HEK293 (cell line): ENCODE results near the gene NR3C1.

ENCODE experiments used
- CTCF ChIP-seq: fragments of 450-650 bp; formaldehyde crosslinking; IDR thresholded peaks from 2 replicates; pipeline ENCODE4 v1.5.1; 2016; ENCODE audit warnings: missing biosample characterization, missing genetic modification characterization
- PRDM2 ChIP-seq: fragments of 450-650 bp; formaldehyde crosslinking; IDR thresholded peaks from 2 replicates; pipeline ENCODE4 v1.5.1; 2016; ENCODE audit warnings: missing biosample characterization, missing genetic modification characterization, borderline replicate concordance
- TCF7L2 ChIP-seq: IDR thresholded peaks from 2 replicates; pipeline ENCODE4 v1.6.1; 2011; ENCODE audit warnings: low read depth, mild to moderate bottlenecking, inconsistent platforms, low read length, moderate library complexity, borderline replicate concordance
- YY1 ChIP-seq: fragments of 450-650 bp; formaldehyde crosslinking; IDR thresholded peaks from 2 replicates; pipeline ENCODE4 v1.5.1; 2018; ENCODE audit warnings: missing biosample characterization, missing genetic modification characterization
- ZBTB7A ChIP-seq: fragments of 450-650 bp; formaldehyde crosslinking; IDR thresholded peaks from 2 replicates; pipeline ENCODE4 v1.5.1; 2016; ENCODE audit warnings: low read depth, missing biosample characterization, missing genetic modification characterization
- ZNF146 ChIP-seq: fragments of 450-650 bp; formaldehyde crosslinking; IDR thresholded peaks from 2 replicates; pipeline ENCODE4 v1.5.1; 2016; ENCODE audit warnings: missing biosample characterization, missing genetic modification characterization
- ZNF510 ChIP-seq: fragments of 450-650 bp; formaldehyde crosslinking; IDR thresholded peaks from 2 replicates; pipeline ENCODE4 v1.5.1; 2018; ENCODE audit warnings: mild to moderate bottlenecking, missing genetic modification characterization, missing biosample characterization; ENCODE audit not compliant: insufficient replicate concordance

GRCh38 chr5:143244990-143245389 is 158.5 kb downstream of the NR3C1 start:
- TF ChIP-seq YY1 (tag by site-specific recombination) = no peak
- TF ChIP-seq CTCF (tag by site-specific recombination) = no peak
- TF ChIP-seq ZBTB7A = no peak
- TF ChIP-seq PRDM2 (tag by site-specific recombination) = no peak
- no peak for TF ChIP-seq ZNF146 (tag by site-specific recombination)
- no peak for TF ChIP-seq TCF7L2
- TF ChIP-seq ZNF510 (tag by site-specific recombination) = no peak
